ENCODE results near the gene XXYLT1. TPM values are rescaled to one million over a fixed set of nuclear protein-coding genes. Genes with fewer than 3 reads are reported as not detected.
"Not testable (repeated sequence)": the region's sequence is repeated elsewhere in the genome, so short reads cannot be mapped to it uniquely, and the experiment has no call there.

XXYLT1 gene
- total and polyA plus RNA-seq, 9 of the 15 experiments (the other 6 are each of a cell fraction or from before 2014, with no cell fraction given), result 1.9 to 18.9 (median 15.0) TPM

- TF ChIP-seq TEAD4 (IDR thresholded peaks at IDR 0.05; ENCODE audit: low read length), result peak; percentile 13; the same call in 1 of the 2 replicates
- TF ChIP-seq TEAD4 (CRISPR knock-in tag; IDR thresholded peaks at IDR 0.05; ENCODE audit: borderline replicate concordance), result no peak
Measured at GRCh38 chr3:195297446-195297845, 26.5 kb upstream of the XXYLT1 start (continued).

- Histone ChIP-seq H2AFZ (ENCODE audit: low read depth, low read length) (no peak overlapping the region), H3K27ac (ENCODE audit: extremely low read depth, low read depth, low read length) (no peak overlapping the region), H3K9me3 (replicated peaks; ENCODE audit: control insufficient read depth, insufficient read depth, low read depth, low read length) (no peaks in the 10 kb centered on the region), H3K4me2 (ENCODE audit: insufficient read depth, low read length) (no peak overlapping the region), H3K79me2 (ENCODE audit: control insufficient read depth, insufficient read depth, low read length) (no peaks in the 10 kb centered on the region), H3K27me3 (ENCODE audit: control insufficient read depth in 2 of 2, insufficient read depth in 2 of 2, low read length in 2 of 2) (no peaks in the 10 kb centered on the region), H3K36me3 (ENCODE audit: control insufficient read depth, insufficient read depth, low read length) (peaks cover 41% of the 10 kb centered on the region), H3K9me1 (ENCODE audit: control insufficient read depth, insufficient read depth, low read length) (no peaks in the 10 kb centered on the region), H4K20me1 (replicated peaks; ENCODE audit: control insufficient read depth, insufficient read depth, low read length) (no peaks in the 10 kb centered on the region), H3K4me1 (replicated peaks in 1 of 2; ENCODE audit: control insufficient read depth in 2 of 2, insufficient read depth in 2 of 2, low read length in 2 of 2) (0 out of 5 replicates have a peak, but pooled peaks cover 0 to 4% of the 10 kb centered on the region in 2 experiments), H3K9ac (ENCODE audit: insufficient read depth in 1 of 2, low read depth in 2 of 2, low read length in 2 of 2) (no peak overlapping the region), H3K4me3 (no peak overlapping the region)
- no peak for FAIRE-seq
- in situ Hi-C loops (cut with MboI), result no loop called here
- no TSS peak for BruUV-seq (replicated peaks)
- POLR2A ChIA-PET, result no interaction called here
- TF ChIP-seq U2AF1 (optimal IDR thresholded peaks at IDR 0.05; ENCODE audit: low read depth, low read length) (peak; percentile 25), MED1 (CRISPR knock-in tag; IDR thresholded peaks at IDR 0.05; ENCODE audit: borderline replicate concordance) (no peak), CBFA2T3 (IDR thresholded peaks at IDR 0.05) (no peak)
- intact Hi-C loops (cut with micrococcal nuclease), result no loop called here
- DNase-seq (ENCODE audit: extremely low read depth in 1 of 4, low spot score in 3 of 4), result no peak
- WGBS (ENCODE audit: insufficient coverage, low coverage, missing lambda C conversion rate), result 88% methylated on average over 1 of the region's 1 CpG
- no peak for ATAC-seq
- CTCF ChIA-PET (ENCODE audit: low intra/inter-chr PET ratio), result no interaction called here
Measured at GRCh38 chr3:195296662-195297061, 25.7 kb upstream of the XXYLT1 start.

GRCh38 chr3:195291121-195291520 lies 20.2 kb upstream of the XXYLT1 start:
- intact Hi-C loops (cut with micrococcal nuclease) (no loop called here), in situ Hi-C loops (cut with MboI) (no loop called here)
- H3K9ac ChIP-seq (ENCODE audit: insufficient read depth in 1 of 2, low read depth in 2 of 2, low read length in 2 of 2), result no peak overlapping the region
- no TSS peak for BruUV-seq (replicated peaks)
- TF ChIP-seq JUN (IDR thresholded peaks at IDR 0.05; ENCODE audit: borderline replicate concordance, low read depth, low read length) (no peak), JUN (CRISPR knock-in tag; IDR thresholded peaks at IDR 0.05; ENCODE audit: borderline replicate concordance) (no peak), ZNF316 (IDR thresholded peaks at IDR 0.05) (peak; percentile 86), MAFG (tag; conservative IDR thresholded peaks at IDR 0.05) (peak; percentile 50), C11orf30 (IDR thresholded peaks at IDR 0.05; ENCODE audit: low read depth) (peak; percentile 70)
- no peak overlapping the region for H2AFZ ChIP-seq (ENCODE audit: low read depth, low read length)
- ChIA-PET POLR2A (interaction anchor here (0.6 to 0.9 kb wide), 2 partner anchors 17 to 21 kb away, joined by 3 to 4 read pairs; no protein-coding TSS in a partner anchor), CTCF (ENCODE audit: low intra/inter-chr PET ratio) (no interaction called here)
- DNase-seq (ENCODE audit: extremely low read depth in 1 of 4, low spot score in 3 of 4) (no peak), ATAC-seq (no peak), FAIRE-seq (no peak)
- H3K9me3 ChIP-seq (replicated peaks; ENCODE audit: control insufficient read depth, insufficient read depth, low read depth, low read length), result no peaks in the 10 kb centered on the region
- 86% methylated on average over 1 of the region's 1 CpG for WGBS (ENCODE audit: insufficient coverage, low coverage, missing lambda C conversion rate)
- H3K4me3 ChIP-seq, result no peak overlapping the region
- H3K9me1 ChIP-seq (ENCODE audit: control insufficient read depth, insufficient read depth, low read length), result no peaks in the 10 kb centered on the region
- H3K27ac ChIP-seq (ENCODE audit: extremely low read depth, low read depth, low read length), result no peak overlapping the region
- H3K36me3 ChIP-seq (ENCODE audit: control insufficient read depth, insufficient read depth, low read length), result peaks cover 62% of the 10 kb centered on the region
- no peaks in the 10 kb centered on the region for H4K20me1 ChIP-seq (replicated peaks; ENCODE audit: control insufficient read depth, insufficient read depth, low read length)
- no peak overlapping the region for H3K4me2 ChIP-seq (ENCODE audit: insufficient read depth, low read length)
- H3K4me1 ChIP-seq (replicated peaks in 1 of 2; ENCODE audit: control insufficient read depth in 2 of 2, insufficient read depth in 2 of 2, low read length in 2 of 2), result no peaks in the 10 kb centered on the region
- H3K79me2 ChIP-seq (ENCODE audit: control insufficient read depth, insufficient read depth, low read length), result no peaks in the 10 kb centered on the region
- H3K27me3 ChIP-seq (ENCODE audit: control insufficient read depth in 2 of 2, insufficient read depth in 2 of 2, low read length in 2 of 2), result no peaks in the 10 kb centered on the region

GRCh38 chr3:195290643-195291042 lies 19.7 kb upstream of the XXYLT1 start:
- POLR2A ChIA-PET, result interaction anchor here (0.9 kb wide), 1 partner anchor 20 kb away, joined by 4 read pairs; no protein-coding TSS in a partner anchor
- H3K27ac ChIP-seq (ENCODE audit: extremely low read depth, low read depth, low read length); H3K4me2 ChIP-seq (ENCODE audit: insufficient read depth, low read length); H4K20me1 ChIP-seq (replicated peaks; ENCODE audit: control insufficient read depth, insufficient read depth, low read length); H3K79me2 ChIP-seq (ENCODE audit: control insufficient read depth, insufficient read depth, low read length); H3K4me3 ChIP-seq; DNase-seq (ENCODE audit: extremely low read depth in 1 of 4, low spot score in 3 of 4); H3K27me3 ChIP-seq (ENCODE audit: control insufficient read depth in 2 of 2, insufficient read depth in 2 of 2, low read length in 2 of 2); ATAC-seq; in situ Hi-C loops (cut with MboI); H3K9me3 ChIP-seq (replicated peaks; ENCODE audit: control insufficient read depth, insufficient read depth, low read depth, low read length); FAIRE-seq; CTCF ChIA-PET (ENCODE audit: low intra/inter-chr PET ratio); intact Hi-C loops (cut with micrococcal nuclease); H2AFZ ChIP-seq (ENCODE audit: low read depth, low read length); H3K9me1 ChIP-seq (ENCODE audit: control insufficient read depth, insufficient read depth, low read length); H3K9ac ChIP-seq (ENCODE audit: insufficient read depth in 1 of 2, low read depth in 2 of 2, low read length in 2 of 2); H3K4me1 ChIP-seq (replicated peaks in 1 of 2; ENCODE audit: control insufficient read depth in 2 of 2, insufficient read depth in 2 of 2, low read length in 2 of 2); BruUV-seq (replicated peaks): not testable (repeated sequence)
- 100% methylated on average over 5 of the region's 5 CpGs for WGBS (ENCODE audit: insufficient coverage, low coverage, missing lambda C conversion rate)
- H3K36me3 ChIP-seq (ENCODE audit: control insufficient read depth, insufficient read depth, low read length), result peaks cover 65% of the 10 kb centered on the region

All from K562 (cell line).